Measurements from ENCODE around the gene ARL4C.

DNA sequence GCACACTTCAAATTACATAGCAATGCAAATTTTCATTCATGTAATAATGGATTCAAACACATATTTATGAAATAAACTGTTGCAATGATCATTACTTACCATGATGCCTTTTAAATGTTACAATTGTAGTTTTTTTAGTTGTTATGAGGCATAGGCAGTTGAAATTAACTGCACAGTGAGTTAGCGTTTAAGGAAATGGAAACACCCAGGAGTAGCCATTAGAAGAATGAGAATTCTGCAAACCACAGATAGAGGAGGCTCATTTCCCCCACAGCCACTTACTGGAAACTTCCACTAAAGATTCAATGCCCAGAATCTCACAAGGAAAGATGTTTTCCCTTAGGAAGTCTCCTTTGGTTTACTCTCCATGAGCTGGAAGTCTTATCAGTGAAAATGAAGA is 8.4 kb downstream of the ARL4C start:
- TF ChIP-seq CTCF (IDR thresholded peaks at IDR 0.05) (no peak), POLR2A (IDR thresholded peaks at IDR 0.05) (no peak)

Measured in stomach (tissue), 4 donors.